Endothelial cell of umbilical vein (primary cell): ENCODE results near the gene MAML1. TPM values are rescaled to one million over a fixed set of nuclear protein-coding genes. Genes with fewer than 3 reads are reported as not detected.

ENCODE experiments used
- BruUV-seq: library from RNA; stranded (reverse); fragments of 400-500 nt; replicated peaks from 2 replicates; lab custom pipeline; 2021; lab: Mats Ljungman, UMichigan
- CTCF ChIA-PET: fragments of 300-600, 350-600 bp; sonication (Branson Sonifier 250); formaldehyde crosslinking; loops from one replicate; lab custom pipeline; 2021; ENCODE audit warnings: antibody characterized with exemption, inconsistent platforms; lab: Charles Lee
- POLR2A ChIA-PET: fragments of 300-600, 350-600 bp; sonication (Branson Sonifier 250); formaldehyde crosslinking; loops from one replicate; lab custom pipeline; 2021; ENCODE audit warnings: antibody characterized with exemption, inconsistent platforms; lab: Charles Lee
- DNase-seq: peaks from one replicate; pipeline ENCODE4 v3.0.0-alpha.2; 2011; ENCODE audit warnings: low read depth, low spot score
- FAIRE-seq: peaks from 2 replicates; lab custom pipeline; 2011; peaks lifted over from hg19 to GRCh38; lab: Jason Lieb, UNC
- H2AFZ ChIP-seq: 2 replicates; pipeline ENCODE4 v1.6.0; 2012; ENCODE audit warnings: low read depth, low read length, control low read depth, inconsistent platforms
- H3K27ac ChIP-seq: 2 replicates; pipeline ENCODE4 v1.5.1; 2011; ENCODE audit warnings: low read depth, mild to moderate bottlenecking, control low read depth, low read length, moderate library complexity; ENCODE audit not compliant: insufficient read depth
- H3K27me3 ChIP-seq, 2 experiments: 2 replicates each; pipeline versions ENCODE4 v1.6.0 to v1.6.1; 2011; ENCODE audit warnings: low read length in 2 of 2, mixed read lengths in 1 of 2; ENCODE audit not compliant: control insufficient read depth in 2 of 2, insufficient read depth in 2 of 2
- H3K36me3 ChIP-seq, 2 experiments: 2 replicates in 1 of 2; 3 replicates in 1 of 2; pipeline ENCODE4 v1.5.1; 2011; ENCODE audit warnings: low read length in 2 of 2, mild to moderate bottlenecking in 1 of 2, moderate library complexity in 1 of 2; ENCODE audit not compliant: control insufficient read depth in 2 of 2, insufficient read depth in 2 of 2; ENCODE audit errors: extremely low read depth in 1 of 2
- H3K4me1 ChIP-seq: 3 replicates; pipeline ENCODE4 v1.5.1; 2011; ENCODE audit warnings: mild to moderate bottlenecking, low read length; ENCODE audit not compliant: control insufficient read depth, insufficient read depth; ENCODE audit errors: extremely low read depth
- H3K4me2 ChIP-seq: 2 replicates; pipeline ENCODE4 v1.6.1; 2011; ENCODE audit warnings: low read length, control low read depth, mixed read lengths; ENCODE audit not compliant: insufficient read depth
- H3K4me3 ChIP-seq, 3 experiments: fragments of 200-600 bp in 1 of 3; sonication (generic), shearing (Covaris generic) in 1 of 3; replicated peaks in 1 of 3; 2 replicates each; pipeline ENCODE4 v1.5.1; 2011 to 2016; ENCODE audit warnings: control low read depth in 3 of 3, low read length in 3 of 3, mild to moderate bottlenecking in 2 of 3, inconsistent platforms in 1 of 3, low read depth in 1 of 3, moderate library complexity in 1 of 3; ENCODE audit not compliant: insufficient read depth in 1 of 3
- H3K79me2 ChIP-seq: 2 replicates; pipeline ENCODE4 v1.6.0; 2012; ENCODE audit warnings: low read length, inconsistent platforms; ENCODE audit not compliant: control insufficient read depth, insufficient read depth
- H3K9ac ChIP-seq: replicated peaks from 2 replicates; pipeline ENCODE3; 2011; ENCODE audit warnings: low read length, control low read depth; ENCODE audit not compliant: insufficient read depth; ENCODE audit errors: extremely low read depth
- H3K9me1 ChIP-seq: replicated peaks from 3 replicates; pipeline ENCODE4 v1.6.0; 2011; ENCODE audit warnings: mild to moderate bottlenecking, low read length; ENCODE audit not compliant: control insufficient read depth, insufficient read depth; ENCODE audit errors: extremely low read depth
- H3K9me3 ChIP-seq: replicated peaks from 2 replicates; pipeline ENCODE4 v1.5.1; 2012; ENCODE audit warnings: low read length, inconsistent platforms; ENCODE audit not compliant: control insufficient read depth, insufficient read depth
- H4K20me1 ChIP-seq: replicated peaks from 2 replicates; pipeline ENCODE3; 2011; ENCODE audit warnings: mild to moderate bottlenecking, low read length; ENCODE audit not compliant: control insufficient read depth, insufficient read depth; ENCODE audit errors: extremely low read depth
- CTCF ChIP-seq, 2 donors: IDR thresholded peaks; 1 replicate in 1 of 2; 2 replicates in 1 of 2; pipeline ENCODE4 v1.5.1; 2011; ENCODE audit warnings: low read length in 2 of 2, mild to moderate bottlenecking in 2 of 2, moderate library complexity in 2 of 2, control low read depth in 1 of 2, inconsistent platforms in 1 of 2, low read depth in 1 of 2; ENCODE audit not compliant: insufficient read depth in 1 of 2; ENCODE audit errors: extremely low read depth in 1 of 2
- EZH2 ChIP-seq: IDR thresholded peaks from 2 replicates; pipeline ENCODE4 v1.6.1; 2012; ENCODE audit warnings: borderline replicate concordance, low read depth, mild to moderate bottlenecking, moderate library complexity, low read length, inconsistent platforms; ENCODE audit not compliant: severe bottlenecking
- FOS ChIP-seq: IDR thresholded peaks from 2 replicates; pipeline ENCODE4 v1.6.1; 2011; ENCODE audit warnings: mild to moderate bottlenecking, low read length, moderate library complexity, borderline replicate concordance; ENCODE audit not compliant: insufficient read depth
- GATA2 ChIP-seq: IDR thresholded peaks from 2 replicates; pipeline ENCODE4 v1.7.0; 2011; ENCODE audit warnings: low read depth, mild to moderate bottlenecking, moderate library complexity, mixed read lengths, low read length; ENCODE audit not compliant: insufficient read length, insufficient read depth
- JUN ChIP-seq: IDR thresholded peaks from 2 replicates; pipeline ENCODE4 v1.6.1; 2011; ENCODE audit warnings: borderline replicate concordance, low read depth; ENCODE audit not compliant: insufficient read length, insufficient read depth
- MAX ChIP-seq: IDR thresholded peaks from 2 replicates; pipeline ENCODE4 v1.6.1; 2011; ENCODE audit not compliant: insufficient read depth, insufficient read length
- MYC ChIP-seq: IDR thresholded peaks from one replicate; pipeline ENCODE4 v1.6.1; 2011; ENCODE audit warnings: mild to moderate bottlenecking, low read depth, low read length
- POLR2A ChIP-seq: IDR thresholded peaks from 2 replicates; pipeline ENCODE4 v1.6.1; 2012; ENCODE audit warnings: low read depth, mild to moderate bottlenecking, control low read depth, low read length
- POLR2AphosphoS5 ChIP-seq: IDR thresholded peaks from 2 replicates; pipeline ENCODE4 v1.6.1; 2012; ENCODE audit warnings: low read depth, mild to moderate bottlenecking, control low read depth, low read length, moderate library complexity; ENCODE audit not compliant: insufficient read depth
- dilution Hi-C: fragments of 300-500 bp; cut with MboI; formaldehyde crosslinking; loops from one replicate; pipeline ENCODE4 v1.15.0; 2019; ENCODE audit warnings: low sequenced_read_pairs; ENCODE audit not compliant: extremely low pct_ligation_motif_present
- intact Hi-C: fragments of 100-400 bp; cut with micrococcal nuclease; formaldehyde crosslinking; loops from one replicate; pipeline ENCODE4 v1.10.0; 2022
- polyA plus RNA-seq, 4 experiments: library from polyadenylated mRNA; depleted of rRNA in 3 of 4; stranded (reverse) in 3 of 4; unstranded in 1 of 4; fragments of >200 nt; gene quantifications; 2 replicates each; pipeline versions ENCODE4 v1.2.1 to v1.2.3, GENCODE V29; 2011 to 2012; ENCODE audit warnings: missing spikeins in 1 of 4
- total RNA-seq: library from RNA; stranded (reverse); gene quantifications from 2 replicates; pipeline ENCODE4 v1.2.3, GENCODE V29; 2021

MAML1 gene
- total and polyA plus RNA-seq, 2 donors (not counting 3 experiments of a cell fraction or from before 2014, with no cell fraction given), result 12.4 to 29.0 TPM

GRCh38 chr5:179802950-179803562 lies 70.4 kb downstream of the MAML1 start:
- Histone ChIP-seq H3K27ac (no peak overlapping the region), H3K4me2 (no peak overlapping the region), H3K4me3 (no peak overlapping the region), H3K9me1 (no peaks in the 10 kb centered on the region), H3K79me2 (peaks cover 33% of the 10 kb centered on the region), H3K4me1 (peaks cover 22% of the 10 kb centered on the region), H3K36me3 (peaks cover 10 to 36% of the 10 kb centered on the region in 2 experiments), H3K9me3 (no peaks in the 10 kb centered on the region), H4K20me1 (no peaks in the 10 kb centered on the region), H2AFZ (no peak overlapping the region), H3K9ac (no peak overlapping the region), H3K27me3 (no peaks in the 10 kb centered on the region)
- DNase-seq (no peak), FAIRE-seq (no peak)
- POLR2A ChIA-PET, result interaction anchor here (2.5 kb wide), 1 partner anchor 18 kb away, joined by 8 read pairs; the partner anchor contains the start of gene SQSTM1
- no TSS peak for BruUV-seq
- intact Hi-C loops, result loop anchor here (1.0 to 5.0 kb wide), 4 partner anchors 104 to 287 kb away; partner anchors contain the start of genes RNF130 and TBC1D9B
- dilution Hi-C loops, result no loop called here
- CTCF ChIA-PET, result interaction anchor here (0.7 to 2.4 kb wide), 6 partner anchors 8 to 102 kb away, joined by 3 to 12 read pairs (median 4); no protein-coding TSS in a partner anchor
- no peak for TF ChIP-seq MAX
- no peak for TF ChIP-seq EZH2
- no peak for TF ChIP-seq FOS
- TF ChIP-seq POLR2AphosphoS5, result no peak
- no peak for TF ChIP-seq JUN
- no peak for TF ChIP-seq CTCF (IDR thresholded peaks at IDR 0.05; ENCODE audit: extremely low read depth in 1 of 2, insufficient read depth in 1 of 2, low read depth in 1 of 2, low read length in 2 of 2)
- TF ChIP-seq MYC, result no peak
- TF ChIP-seq POLR2A, result no peak
- TF ChIP-seq GATA2, result no peak
